ENCODE measurements around the gene ZNF438.

The ZNF438 gene

DNA sequence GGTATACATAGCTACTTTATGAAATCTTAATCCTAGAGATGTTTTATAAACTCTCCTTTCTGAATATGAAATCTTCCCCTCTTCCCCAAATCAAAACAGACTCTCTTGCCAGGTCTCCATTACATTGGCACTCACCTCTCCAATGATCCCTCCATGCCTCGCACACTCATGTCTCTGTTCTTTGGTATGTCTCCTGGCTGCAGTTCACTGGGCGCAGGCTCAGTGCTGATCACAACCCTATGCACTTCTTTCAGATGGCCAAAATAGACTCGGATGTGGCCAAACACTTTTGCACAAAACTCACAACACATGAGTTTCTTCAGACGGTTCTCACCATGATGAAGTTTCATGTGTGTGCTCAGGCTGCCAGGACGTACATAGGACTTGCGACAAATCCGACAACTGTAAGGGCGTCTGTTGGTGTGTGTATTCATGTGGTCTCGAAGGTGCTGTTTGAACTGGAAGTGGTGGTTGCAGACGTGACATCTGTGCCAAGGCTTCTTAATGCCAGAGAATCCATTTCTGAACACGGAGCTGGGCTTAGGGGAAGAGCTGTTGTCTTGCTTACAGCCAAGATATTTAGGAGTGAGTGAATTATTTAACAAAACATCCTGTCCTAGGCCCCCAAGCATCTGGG is 183.2 kb downstream of the ZNF438 start:
- no peak for DNase-seq (ENCODE audit: low read depth in 2 of 2)

DNA sequence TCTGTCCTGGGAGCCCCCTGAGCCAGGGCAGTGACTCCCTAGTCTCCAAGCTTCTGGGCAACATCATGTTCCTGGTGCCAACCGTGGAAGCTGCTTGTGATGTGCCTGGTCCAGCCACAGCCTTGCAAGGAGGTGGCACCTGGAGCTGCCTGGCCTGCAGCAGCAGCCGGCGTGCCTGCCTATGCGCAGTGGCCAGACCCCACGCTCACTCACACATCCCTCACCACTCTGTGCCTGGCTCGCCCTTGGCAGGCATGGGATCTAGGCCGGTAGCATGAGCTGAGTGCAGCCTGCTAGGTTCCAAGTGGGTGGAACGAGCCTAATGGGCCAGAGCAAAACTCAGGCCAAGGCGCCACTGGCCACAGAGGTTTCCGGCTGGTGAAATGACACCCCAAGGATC is 184.0 kb downstream of the ZNF438 start:
- no peak for DNase-seq (ENCODE audit: low read depth in 2 of 2)

DNA sequence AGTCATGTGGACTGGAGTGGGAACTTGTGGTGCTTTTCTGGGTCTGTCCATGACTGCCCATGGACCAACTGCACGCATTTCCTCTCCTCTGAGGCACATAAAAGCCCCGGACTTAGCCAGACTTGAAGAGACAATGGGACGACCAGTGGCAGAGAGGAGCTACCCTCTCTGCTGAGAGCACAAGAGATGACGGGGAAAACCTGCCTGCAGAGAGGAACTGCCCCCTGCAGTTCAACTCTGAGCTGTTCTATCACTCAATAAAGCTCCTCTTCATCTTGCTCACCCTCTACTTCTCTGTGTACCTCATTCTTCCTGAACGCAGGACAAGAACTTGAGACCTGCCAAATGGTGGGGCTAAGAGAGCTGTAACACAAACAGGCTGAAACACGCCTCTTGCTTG is 184.5 kb downstream of the ZNF438 start:
- DNase-seq (ENCODE audit: low read depth in 2 of 2) = no peak

DNA sequence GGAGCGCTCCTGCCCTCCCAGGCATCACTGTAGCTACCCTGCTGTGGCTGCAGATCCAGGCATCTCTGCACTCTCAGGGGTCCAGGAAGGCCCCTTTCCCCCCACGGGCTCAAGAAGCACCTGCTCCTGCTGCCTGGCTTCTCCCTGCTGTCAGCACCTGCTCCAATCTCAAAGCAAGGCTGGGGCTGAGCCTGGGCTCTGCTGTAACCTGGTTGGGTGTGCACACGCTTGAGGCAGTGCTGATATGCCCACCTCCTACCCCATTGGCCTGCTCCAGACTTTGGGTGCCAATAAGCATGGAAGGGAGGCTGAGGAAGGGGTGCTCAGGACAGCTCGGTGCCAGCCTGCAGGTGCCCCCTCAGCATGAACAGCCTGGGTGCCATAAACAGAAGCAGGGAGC is 185.0 kb downstream of the ZNF438 start:
- no peak for DNase-seq (ENCODE audit: low read depth in 2 of 2)

DNA sequence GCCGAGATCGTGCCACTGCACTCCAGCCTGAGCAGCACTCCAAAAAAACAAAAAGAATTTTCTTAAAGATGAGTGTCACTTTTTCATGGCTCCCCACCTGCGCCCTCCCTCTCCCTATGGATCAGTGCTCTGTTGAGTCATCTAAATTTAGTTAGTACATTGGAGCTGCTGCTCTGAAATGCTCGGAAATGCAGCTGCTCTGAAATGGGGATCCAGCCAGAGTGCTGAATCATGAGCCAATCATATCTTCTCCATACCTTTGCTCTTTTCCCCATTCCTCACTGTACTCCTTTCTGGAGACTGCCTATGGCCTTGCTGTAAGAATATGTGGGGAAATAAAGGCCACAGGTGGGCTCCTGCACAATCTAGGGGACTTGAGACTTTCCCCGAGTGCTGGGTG is 188.8 kb downstream of the ZNF438 start:
- no peak for DNase-seq (ENCODE audit: low read depth in 2 of 2)

DNA sequence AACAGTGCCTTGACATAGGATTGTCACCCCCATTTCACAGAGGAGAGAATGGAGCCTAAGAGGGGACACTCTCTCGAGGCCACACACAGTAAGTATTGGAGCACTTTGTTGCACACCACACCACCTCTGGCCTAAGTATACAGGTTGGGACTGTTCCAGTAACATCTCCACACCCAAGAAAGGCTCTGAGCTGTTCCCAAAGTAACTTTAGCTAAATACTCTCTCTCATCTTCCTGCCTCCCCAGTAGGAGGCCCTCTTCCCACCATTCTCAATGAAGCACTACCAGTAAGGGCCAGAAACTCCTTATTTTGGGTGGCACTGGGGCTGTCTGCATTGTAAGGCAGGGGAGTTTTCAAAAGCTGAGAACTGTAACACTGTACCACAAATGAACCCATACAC is 189.5 kb downstream of the ZNF438 start:
- DNase-seq (ENCODE audit: low read depth in 2 of 2) = no peak

DNA sequence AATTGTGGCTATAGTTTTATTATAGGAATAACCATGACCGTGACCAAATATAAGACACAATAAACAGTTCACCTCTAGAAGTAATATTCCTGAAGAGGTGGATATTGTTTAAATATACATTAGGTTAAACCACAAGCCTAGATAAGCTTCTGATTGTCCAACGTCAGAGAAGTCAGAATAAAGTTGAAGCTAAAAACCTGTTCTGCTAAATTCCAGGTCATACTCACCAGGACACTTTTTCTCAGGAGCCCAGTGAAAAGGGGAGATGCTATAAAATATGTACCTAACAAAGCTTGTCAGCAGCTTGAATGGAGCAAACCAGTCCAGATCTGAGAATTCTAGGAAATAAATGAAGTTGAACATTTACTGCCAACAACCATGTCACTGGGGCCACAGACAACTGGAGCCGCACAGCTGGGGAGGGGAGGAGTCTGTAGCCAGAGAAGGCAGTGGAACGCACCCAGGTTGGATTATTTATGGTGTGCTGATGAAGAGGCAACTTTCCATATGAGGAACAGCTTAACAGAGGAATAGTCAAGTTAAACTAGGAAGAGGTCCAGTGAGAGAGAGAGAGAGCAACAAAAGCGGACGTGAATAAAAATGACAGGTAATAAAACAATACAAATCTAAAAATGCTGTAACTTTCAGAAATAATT is 191.1 kb downstream of the ZNF438 start:
- DNase-seq (ENCODE audit: low read depth in 2 of 2) = no peak

DNA sequence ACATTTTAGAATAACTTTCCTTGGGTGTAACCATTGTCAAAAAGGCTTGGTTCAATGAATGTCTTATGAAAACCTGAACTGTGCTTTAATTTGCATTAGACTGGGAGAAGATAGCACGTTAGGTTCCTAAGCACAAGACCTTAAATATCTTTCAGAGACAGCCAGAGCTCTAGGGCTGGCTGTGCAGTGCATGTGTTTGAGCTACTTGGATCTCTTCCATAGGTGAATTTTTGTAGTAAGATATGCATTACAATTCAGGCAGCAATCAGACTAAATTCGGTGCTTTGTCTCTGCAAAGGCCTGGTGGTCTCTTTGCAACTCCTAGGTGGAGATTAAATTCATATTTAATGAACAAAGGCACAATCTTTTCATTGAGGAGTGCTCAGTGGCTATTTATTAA is 192.0 kb downstream of the ZNF438 start:
- DNase-seq (ENCODE audit: low read depth in 2 of 2) = no peak

DNA sequence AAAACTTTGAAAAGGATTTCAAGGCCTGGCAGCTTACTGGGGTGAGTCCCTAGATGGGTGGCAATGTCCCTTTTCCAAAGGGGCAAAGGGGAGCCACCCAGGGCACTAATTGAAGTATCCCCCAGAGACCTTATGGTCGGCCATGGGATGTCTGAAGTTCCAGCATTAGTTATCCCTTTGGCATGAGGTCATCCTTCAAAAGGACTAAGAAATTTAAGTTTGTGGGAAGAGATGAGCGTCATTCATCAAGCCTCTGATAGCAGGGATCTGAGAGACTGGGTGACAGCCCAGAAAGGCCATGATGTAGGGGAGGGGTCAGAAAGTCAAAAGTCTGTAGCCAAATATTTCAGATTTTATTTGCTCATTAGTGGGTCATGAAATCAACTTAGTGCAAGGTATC is 195.3 kb downstream of the ZNF438 start:
- DNase-seq (ENCODE audit: low read depth in 2 of 2) = no peak

DNA sequence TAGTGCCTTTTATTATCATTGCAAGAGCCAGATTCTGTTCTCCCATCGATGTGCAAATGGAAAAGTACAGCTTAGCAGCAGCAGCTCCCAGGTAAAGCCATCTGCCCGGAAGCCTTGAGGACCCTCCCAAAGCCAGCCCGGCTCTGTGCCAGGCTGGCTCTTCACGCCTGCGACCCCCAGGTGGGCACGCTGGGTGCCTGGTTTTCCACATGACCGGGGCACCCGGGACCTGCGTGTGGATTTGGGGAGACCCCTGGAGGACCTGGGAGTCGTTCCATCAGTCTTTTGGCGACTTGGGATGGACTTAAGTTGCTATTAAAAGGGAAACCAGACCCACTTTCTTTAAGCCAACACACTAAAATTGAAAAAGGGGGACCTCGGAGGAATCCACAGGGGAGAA is 196.5 kb downstream of the ZNF438 start:
- DNase-seq (ENCODE audit: low read depth in 2 of 2) = no peak

DNA sequence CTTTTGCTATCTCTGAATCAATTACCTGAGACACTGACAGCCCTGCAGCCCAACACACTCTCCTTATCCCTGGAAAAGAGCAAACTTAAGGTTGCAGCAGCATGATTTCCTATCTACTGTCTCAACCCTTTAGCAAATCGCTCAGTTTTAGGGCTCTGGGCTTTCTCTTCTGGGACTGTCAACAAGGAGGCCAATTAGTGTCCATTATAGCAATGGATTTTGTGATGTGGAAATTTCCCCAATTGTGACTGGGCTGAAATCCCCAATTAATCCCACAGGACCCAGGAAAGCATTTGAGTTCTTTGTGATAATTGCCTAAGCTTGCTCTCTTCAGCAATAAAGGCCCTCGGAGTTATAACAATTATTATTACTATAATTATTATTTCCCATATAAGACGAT is 197.0 kb downstream of the ZNF438 start:
- DNase-seq (ENCODE audit: low read depth in 2 of 2) = no peak

DNA sequence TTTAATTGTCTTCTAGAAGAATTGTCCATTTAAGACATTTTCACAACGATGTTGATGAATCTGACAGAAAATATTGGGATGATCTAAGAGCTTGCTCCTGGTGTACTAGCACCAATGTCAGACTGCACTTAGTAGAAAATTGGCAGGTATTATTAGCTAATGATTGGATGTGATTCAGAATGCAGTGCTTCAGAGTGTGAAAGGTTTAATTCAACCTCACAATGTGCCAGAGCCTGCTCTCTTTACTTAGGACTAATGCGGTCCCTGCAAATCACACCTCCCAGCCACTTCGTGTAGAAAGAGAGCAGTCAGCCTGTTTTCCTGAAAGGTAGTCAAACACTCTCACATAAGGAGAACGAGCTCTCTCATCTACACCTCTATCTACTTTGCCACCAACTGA is 197.5 kb downstream of the ZNF438 start:
- DNase-seq (ENCODE audit: low read depth in 2 of 2) = no peak

DNA sequence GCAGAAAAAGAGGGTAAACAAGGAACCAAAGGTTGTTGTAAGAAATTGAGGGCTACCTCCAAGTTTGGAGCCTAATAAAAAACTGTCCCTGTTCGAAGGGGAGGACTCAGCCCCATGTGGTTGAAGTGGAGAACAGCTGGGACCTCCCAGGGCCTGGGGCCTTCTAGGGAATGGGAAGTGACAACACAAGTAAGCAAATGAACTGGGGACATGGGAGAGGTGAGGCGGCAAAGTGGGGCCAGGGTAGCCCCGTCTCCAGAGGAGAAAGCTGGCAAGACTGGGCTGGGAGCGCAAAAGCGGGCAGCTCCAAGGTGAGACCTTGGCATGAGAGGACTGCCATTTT is 198.1 kb downstream of the ZNF438 start:
- no peak for DNase-seq (ENCODE audit: low read depth in 2 of 2)

DNA sequence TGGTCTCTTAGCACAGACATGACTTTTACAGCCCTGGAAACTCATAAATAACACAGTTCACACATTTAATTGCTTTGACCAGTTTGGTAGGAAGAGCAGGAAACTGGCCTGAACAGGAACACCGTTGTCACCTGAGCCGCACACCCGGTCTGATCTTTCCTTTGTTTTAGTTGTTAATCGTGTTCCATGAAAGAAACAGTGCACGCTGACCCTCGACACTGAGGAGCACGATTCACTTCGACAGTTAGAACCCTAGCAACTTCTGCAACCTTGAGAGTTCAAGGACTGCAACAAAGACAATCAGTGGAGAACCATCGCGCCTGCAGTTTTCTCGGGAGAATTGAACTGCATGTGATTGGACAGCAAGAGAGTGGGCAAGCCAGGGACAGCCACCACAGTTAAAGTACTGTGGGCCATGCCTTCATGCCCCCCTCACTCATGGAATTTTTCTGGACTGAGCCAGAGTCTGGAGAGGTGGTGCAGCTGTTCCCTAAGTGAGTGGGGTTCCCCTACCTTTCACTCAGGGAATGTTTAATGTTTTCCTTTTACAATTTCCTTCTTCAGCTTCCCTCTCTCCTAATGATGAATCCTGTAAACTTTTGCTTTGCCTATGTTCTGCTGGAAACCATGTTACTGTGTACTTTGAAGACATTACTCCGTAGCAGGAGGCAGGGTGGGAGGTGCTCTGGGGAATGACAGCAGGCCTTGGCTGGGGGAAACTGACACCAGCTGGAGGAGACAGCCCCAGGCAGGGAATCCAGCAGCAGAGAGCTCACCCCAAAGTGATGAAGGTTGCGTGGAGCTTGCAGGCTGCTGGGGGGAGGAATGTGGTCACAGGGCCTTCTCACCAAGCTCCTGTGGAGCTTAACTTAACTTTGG is 198.7 kb downstream of the ZNF438 start:
- DNase-seq (ENCODE audit: low read depth in 2 of 2) = no peak

DNA sequence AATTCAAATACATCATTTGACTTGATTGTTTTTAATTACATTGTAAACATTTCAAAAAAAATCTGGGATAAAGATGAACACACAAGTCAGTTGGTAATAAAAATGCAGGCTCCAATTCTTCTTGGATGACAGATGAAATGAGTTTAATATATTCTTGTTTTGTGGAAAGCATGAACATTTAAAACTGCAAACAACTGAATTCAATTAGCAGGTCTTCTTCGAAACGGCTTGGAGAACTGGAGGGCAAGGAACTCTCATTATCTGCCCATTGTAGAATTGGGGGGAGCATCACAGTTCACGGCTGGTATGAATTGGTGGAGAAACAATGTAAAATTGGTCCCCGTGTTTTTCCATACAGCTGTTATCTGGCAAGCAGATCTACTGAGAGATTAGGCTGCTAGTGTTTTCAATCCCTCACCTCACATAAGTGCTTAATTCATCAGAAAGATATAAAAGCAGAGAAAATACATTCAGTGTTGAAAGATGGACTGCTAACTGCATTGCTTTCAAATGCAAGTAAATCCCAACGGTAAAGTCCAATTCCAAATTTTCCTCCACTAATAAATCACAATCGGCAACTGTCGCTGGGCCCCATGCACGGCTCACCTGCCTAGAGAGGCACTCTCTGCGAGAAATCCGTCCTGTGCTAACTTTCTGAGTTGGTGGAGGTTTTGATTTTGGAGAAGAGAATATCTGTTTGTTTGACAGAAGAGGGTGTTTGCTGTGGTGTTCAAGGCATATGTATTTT is 199.5 kb downstream of the ZNF438 start:
- DNase-seq (ENCODE audit: low read depth in 2 of 2) = no peak

DNA sequence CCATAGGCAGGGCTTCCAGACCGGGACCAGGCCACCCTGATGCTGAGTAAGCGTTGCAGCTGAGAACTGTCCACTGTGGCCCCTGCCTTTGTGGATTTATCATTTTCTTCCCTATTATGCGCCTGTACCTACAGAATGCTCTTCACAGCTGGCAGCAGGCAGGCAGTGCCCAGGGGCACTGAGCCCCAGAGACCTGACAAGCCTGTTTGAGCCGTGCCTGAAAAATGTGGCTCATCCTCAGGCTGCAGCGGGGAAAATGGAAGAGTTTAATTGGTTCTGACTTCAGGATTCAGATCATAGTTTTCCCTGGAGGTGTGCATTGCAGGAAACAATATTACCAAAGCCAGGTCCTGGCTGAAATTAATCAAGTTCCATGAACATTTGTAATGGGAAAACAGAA is 200.2 kb downstream of the ZNF438 start:
- DNase-seq (ENCODE audit: low read depth in 2 of 2) = no peak

DNA sequence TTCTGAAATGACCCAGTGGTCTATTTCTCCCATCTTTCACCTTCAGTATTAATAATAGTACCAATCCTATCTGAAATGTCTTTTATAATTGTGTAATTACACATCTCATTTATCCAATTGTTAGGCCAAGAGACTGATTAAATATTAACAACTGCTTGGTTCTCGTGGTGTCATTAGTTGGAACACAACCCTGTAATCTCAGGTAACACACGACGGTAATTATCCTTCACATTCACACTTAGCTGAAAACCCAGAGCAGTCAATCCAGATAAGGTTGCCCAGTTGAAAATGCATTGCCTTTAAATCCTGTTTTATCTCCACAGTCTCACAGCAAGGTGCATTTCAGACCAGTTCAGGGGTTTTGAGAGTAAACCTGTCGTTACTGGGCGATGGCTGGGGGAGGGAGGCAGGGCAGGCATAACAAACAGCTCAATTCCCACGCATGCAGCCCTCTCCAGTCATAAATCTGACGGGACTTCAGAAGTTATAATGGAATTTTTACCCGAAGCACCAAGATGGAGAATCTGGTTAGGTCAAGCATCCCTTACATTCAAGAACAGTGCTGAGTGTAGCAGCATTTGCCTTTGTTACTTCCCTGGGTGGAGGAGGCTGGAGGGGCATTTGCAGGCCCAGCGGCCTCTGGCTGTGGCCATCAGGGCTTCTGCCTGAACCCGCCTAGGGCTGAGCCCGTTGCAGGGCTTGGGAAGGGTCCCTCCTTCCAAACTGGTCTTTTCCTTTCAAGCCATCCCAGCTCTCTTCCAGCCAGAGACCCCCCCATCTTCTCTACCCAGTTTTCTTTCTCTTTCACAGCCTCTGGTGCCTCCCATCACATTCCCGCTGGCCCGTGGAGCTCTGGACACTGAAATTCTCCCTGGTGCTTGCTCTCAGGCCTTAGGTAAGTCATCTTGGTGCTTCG is 201.1 kb downstream of the ZNF438 start:
- no peak for DNase-seq (ENCODE audit: low read depth in 2 of 2)

DNA sequence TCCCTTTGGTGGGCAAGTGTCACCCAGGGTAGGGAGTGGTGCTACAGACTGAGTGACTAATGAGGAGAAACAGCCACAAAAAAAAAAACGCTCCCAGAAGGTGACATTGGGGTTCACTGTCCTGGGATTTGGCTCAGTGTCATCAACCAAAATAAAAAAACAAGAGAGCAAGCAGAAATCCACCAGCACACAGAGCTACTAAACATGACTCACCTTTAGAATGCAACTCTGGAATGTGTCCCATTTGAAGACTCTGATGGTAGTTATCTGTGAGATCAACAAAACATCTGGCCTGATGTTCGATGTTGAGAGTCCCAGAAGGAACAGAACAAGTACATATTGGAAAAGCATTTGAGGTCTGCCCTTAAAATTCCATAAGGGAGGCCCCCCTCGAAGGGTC is 201.8 kb downstream of the ZNF438 start:
- no peak for DNase-seq (ENCODE audit: low read depth in 2 of 2)

DNA sequence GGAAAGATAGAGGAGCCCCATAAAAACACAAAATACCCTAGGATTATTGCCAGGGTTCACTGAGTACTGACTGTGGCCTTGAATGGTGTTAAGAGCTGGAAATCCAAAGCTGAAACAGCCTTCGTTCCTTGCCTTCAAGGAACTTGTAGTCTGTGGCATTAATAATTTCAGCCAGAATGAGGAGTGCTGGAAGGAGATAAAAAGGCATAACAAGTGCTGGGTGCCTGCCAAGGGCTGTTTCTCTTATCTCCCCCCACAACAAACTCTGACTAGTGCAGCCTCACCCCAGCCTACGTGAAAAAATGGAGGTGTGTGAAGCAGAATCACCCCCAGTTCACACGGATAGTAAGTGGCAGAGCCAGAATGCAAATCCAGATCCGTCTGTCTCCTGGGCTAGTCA is 203.0 kb downstream of the ZNF438 start:
- DNase-seq (ENCODE audit: low read depth in 2 of 2) = no peak

DNA sequence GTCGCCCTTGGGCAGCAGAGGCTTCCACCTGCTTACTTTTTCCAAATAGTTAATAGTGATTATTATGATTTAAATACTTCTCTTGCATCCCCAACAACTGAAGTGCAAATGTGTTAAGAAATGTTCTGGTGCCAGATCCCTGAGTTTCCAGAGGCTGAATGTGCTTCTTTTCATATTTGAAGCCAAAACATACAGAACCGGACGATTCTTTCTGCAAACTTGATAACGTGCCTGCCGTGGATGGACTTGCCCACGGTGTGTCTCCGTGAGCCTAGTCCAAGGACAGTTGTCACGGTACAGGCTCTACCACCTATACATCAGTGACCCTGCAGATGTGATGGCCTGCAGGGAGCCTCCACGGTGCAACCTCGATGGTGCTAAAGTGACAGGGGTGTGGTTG is 203.5 kb downstream of the ZNF438 start:
- DNase-seq (ENCODE audit: low read depth in 2 of 2) = no peak

DNA sequence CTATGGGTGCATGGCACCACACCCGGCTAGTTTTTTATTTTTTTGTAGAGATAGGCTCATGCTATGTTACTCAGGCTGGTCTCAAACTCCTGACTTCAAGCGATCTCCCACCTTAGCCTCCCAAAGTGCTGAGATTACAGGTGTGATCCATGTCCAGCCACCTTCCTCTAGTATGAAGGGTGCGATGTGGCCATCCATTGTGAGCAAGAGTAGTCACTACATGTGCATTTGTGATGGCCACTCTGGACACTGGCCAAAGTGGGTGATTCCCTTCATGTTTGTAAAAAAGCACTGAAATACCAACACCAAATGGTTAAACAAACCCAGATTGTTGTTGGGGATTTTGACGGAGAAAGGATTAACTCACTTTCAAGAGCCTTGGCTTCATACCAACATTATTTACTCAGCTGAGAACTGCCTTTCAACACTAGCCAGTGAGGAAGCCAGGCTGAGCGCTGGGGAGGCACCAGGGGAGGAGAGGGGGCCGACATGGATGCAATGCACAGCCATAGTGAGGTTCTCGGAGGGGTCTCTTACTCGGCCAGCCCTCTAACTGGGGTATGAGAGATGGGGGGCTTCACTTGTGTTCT is 204.0 kb downstream of the ZNF438 start:
- DNase-seq (ENCODE audit: low read depth in 2 of 2) = no peak

All from stimulated activated CD4-positive, alpha-beta T cell treated with anti-CD3 and anti-CD28 coated beads, Interleukin-12 subunit alpha, Interleukin-12 subunit beta, amount 100 ng/mL, for 24 hours (primary cell).